ENCODE measurements around the gene TNFAIP2.

Gene TNFAIP2

GRCh38 chr14:103104654-103105452 lies 18.4 kb upstream of the TNFAIP2 start:
- DNase-seq (ENCODE audit: low read depth in 1 of 2, low spot score in 1 of 2), result peak; percentile 83 to 96
- in situ Hi-C loops (cut with HindIII; ENCODE audit: low pct_unique_long_range_greater_than_20kb, low sequenced_read_pairs), result no loop called here
- TF ChIP-seq JUND (IDR thresholded peaks at IDR 0.05; ENCODE audit: low read depth), result no peak

GRCh38 chr14:103105580-103106150 lies 17.6 kb upstream of the TNFAIP2 start:
- in situ Hi-C loops (cut with HindIII; ENCODE audit: low pct_unique_long_range_greater_than_20kb, low sequenced_read_pairs), result no loop called here

GRCh38 chr14:103107455-103107854 lies 15.8 kb upstream of the TNFAIP2 start:
- in situ Hi-C loops (cut with HindIII; ENCODE audit: low pct_unique_long_range_greater_than_20kb, low sequenced_read_pairs), result no loop called here
- no peak for TF ChIP-seq JUND (IDR thresholded peaks at IDR 0.05; ENCODE audit: low read depth)
- DNase-seq (ENCODE audit: low read depth in 1 of 2, low spot score in 1 of 2), result no peak

More at GRCh38 chr14:103105580-103106150, 17.6 kb upstream of the TNFAIP2 start:
- TF ChIP-seq JUND (IDR thresholded peaks at IDR 0.05; ENCODE audit: low read depth), result no peak
- peak; percentile 81 to 92 for DNase-seq (ENCODE audit: low read depth in 1 of 2, low spot score in 1 of 2)

DNA sequence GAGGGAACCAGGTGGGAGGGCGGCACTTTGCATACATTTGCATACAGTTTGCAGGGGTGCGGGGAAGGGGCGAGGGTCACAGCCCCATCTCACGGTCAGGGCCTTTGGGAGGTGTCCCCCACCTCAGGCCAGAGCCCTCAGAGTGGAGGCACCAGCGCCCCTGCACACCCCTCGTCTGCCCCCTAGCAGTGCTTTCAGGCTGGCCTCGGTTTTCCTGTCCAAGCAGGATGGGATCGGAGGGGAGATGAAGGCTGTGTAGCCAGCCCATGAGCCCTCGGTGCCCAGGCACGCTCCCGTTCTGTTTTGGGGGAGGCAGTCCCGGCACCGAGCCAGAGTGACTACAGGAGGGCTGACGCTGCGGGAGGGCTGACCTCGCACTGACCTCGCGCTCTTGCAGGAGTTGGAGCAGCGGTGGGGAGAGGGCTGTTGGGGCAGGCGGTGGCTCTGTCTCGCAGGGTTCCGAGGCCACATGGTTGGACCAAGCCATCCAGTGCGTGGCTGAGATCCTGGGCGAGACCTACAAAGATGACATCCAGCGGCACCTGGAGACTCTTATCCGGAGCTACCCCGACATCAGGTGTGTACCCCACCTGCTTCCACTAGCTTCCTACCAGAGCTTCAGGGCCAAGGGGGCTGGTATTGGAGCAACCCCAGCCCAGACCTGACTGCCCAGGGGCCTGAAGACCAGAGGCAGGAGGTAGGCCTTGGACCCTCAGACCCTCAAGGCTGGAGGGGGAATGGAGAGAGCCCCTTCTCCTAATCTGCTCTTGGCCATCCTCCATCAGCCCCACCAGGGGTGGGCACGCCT lies 15.1 kb upstream of the TNFAIP2 start:
- no peak for DNase-seq (ENCODE audit: low read depth in 1 of 2, low spot score in 1 of 2)
- in situ Hi-C loops (cut with HindIII; ENCODE audit: low pct_unique_long_range_greater_than_20kb, low sequenced_read_pairs), result no loop called here
- TF ChIP-seq JUND (IDR thresholded peaks at IDR 0.05; ENCODE audit: low read depth), result no peak

DNA sequence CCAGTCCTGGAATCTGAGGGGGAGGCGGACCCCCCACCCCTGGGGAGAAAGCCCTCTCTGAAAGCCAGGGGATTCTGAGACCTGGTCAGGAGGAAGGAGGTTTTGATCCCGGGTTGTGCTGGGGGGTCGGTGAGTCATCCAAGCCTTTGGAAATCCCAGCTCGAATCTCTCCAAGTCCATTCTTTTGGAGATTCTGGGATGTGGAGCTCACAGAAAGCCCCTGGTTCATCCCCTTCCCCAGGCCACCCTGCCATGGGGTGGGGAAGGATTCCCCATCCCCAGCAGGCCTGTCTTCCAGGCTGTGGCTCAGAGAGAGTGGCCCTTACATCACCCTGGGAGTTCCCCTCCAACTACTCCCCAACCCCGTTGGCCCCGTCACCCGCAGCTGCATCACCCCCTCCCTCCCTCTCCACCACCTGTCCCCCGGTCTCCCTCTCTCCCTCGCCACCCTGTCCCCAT lies 14.5 kb upstream of the TNFAIP2 start:
- no peak for TF ChIP-seq JUND (IDR thresholded peaks at IDR 0.05; ENCODE audit: low read depth)
- no peak for DNase-seq (ENCODE audit: low read depth in 1 of 2, low spot score in 1 of 2)
- in situ Hi-C loops (cut with HindIII; ENCODE audit: low pct_unique_long_range_greater_than_20kb, low sequenced_read_pairs), result no loop called here

DNA sequence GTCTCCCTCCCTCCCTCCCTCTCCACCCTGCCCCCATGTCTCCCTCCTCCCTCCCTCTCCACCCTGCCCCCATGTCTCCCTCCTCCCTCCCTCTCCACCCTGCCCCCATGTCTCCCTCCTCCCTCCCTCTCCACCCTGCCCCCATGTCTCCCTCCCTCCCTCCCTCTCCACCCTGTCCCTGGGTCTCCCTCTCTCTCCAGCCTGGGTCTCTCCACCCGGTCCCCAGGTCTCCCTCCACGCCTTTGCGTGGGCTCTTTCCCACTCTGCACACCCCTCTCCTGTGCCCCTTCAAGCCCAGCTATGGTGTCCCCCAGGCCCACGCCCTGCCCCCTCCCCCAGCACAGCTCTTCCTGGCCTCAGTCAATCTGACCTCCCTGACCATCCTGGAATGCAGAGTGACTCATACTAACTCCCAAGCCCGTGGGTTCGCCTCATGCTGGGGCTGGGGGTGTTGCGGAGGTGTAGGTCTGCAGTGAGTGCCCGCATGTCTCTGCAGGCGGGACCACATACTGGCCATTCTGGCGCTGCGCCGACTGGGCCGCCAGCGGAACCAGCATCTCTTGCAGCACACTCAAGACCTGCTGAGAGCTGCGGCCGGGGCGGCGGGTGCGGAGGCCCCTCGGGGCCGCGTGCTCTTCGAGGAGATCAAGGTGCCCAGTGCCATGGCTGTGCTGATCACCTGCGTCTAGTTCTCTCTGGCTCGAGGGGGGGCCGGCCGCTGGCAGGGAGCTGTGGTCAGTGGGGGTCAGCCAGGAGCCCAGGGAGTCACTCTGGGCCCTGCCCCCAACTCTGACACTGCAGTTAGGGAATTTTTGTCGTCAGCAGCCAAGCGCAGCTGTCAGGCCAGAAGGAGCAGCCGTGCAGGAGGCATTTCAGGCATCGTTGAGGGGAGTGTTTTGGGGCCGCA lies 13.5 kb upstream of the TNFAIP2 start:
- no peak for TF ChIP-seq JUND (IDR thresholded peaks at IDR 0.05; ENCODE audit: low read depth)
- in situ Hi-C loops (cut with HindIII; ENCODE audit: low pct_unique_long_range_greater_than_20kb, low sequenced_read_pairs), result no loop called here
- peak in 1 of 2 experiments; percentile 69 for DNase-seq (ENCODE audit: low read depth in 1 of 2, low spot score in 1 of 2)

DNA sequence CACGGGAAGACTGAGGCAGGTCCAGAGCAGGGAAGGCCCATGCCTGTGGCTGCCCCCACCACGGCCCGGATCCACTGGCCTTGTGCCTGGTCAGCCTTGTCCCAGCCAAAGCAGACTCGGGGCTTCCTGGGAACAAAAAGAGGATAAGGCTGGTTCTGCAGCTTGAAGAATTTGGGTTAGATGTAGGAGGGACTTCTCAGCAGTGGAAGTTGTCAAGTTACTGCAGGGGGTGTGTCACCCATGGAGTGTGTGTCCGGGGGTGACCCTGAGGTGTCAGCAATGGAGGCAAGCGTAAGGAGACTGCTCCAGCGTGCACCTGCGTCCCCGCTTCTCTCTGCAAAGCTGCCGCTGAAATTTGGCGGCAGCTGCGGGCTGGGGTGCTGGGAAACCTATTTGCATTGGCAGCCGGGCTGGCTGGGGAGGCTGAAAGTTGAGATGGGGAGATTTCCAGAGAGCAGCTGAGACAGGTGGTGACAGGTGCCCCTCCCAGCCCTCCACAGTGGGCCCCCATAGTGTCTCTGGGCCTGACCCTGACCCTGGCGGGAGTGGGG lies 12.5 kb upstream of the TNFAIP2 start:
- no peak for TF ChIP-seq JUND (IDR thresholded peaks at IDR 0.05; ENCODE audit: low read depth)
- peak in 1 of 2 experiments; percentile 95 for DNase-seq (ENCODE audit: low read depth in 1 of 2, low spot score in 1 of 2)
- in situ Hi-C loops (cut with HindIII; ENCODE audit: low pct_unique_long_range_greater_than_20kb, low sequenced_read_pairs), result no loop called here

DNA sequence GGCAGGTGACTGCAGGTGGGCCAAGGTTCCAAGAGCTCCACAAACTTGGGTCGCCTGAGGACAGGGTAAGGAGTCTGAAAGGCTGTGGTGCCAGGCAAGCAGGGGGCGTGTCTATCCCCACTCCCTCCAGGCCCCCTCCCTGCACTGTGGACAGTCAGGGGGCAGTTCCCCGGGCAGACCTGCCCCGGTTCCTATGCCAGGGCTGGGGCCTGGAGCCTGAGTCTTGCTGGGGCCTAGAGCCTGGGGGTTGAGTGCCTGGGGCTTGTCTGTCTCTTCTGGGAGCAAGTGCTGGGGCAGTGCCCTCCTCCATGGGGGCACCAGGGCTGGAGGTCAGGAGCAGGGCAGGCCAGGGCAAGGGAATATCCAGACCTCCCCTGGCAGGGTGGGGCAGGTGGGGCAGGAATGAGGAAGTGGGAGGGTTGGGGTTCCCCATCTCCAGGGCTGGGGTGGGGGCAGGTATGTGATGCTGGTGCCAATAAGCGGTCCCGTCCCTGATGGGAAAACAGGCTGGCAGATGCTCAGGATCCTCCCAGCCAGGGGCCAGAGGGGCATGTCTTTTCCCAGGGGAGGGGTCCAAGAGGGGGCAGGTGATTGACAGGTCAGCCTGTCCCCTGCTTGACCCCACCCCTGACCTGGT lies 11.9 kb upstream of the TNFAIP2 start:
- in situ Hi-C loops (cut with HindIII; ENCODE audit: low pct_unique_long_range_greater_than_20kb, low sequenced_read_pairs), result no loop called here
- DNase-seq (ENCODE audit: low read depth in 1 of 2, low spot score in 1 of 2), result peak in 1 of 2 experiments; percentile 65

GRCh38 chr14:103112400-103113243 lies 10.6 kb upstream of the TNFAIP2 start:
- in situ Hi-C loops (cut with HindIII; ENCODE audit: low pct_unique_long_range_greater_than_20kb, low sequenced_read_pairs), result no loop called here
- DNase-seq (ENCODE audit: low read depth in 1 of 2, low spot score in 1 of 2), result no peak
- no peak for TF ChIP-seq JUND (IDR thresholded peaks at IDR 0.05; ENCODE audit: low read depth)

More for the DNA sequence above, 11.9 kb upstream of the TNFAIP2 start:
- no peak for TF ChIP-seq JUND (IDR thresholded peaks at IDR 0.05; ENCODE audit: low read depth)

DNA sequence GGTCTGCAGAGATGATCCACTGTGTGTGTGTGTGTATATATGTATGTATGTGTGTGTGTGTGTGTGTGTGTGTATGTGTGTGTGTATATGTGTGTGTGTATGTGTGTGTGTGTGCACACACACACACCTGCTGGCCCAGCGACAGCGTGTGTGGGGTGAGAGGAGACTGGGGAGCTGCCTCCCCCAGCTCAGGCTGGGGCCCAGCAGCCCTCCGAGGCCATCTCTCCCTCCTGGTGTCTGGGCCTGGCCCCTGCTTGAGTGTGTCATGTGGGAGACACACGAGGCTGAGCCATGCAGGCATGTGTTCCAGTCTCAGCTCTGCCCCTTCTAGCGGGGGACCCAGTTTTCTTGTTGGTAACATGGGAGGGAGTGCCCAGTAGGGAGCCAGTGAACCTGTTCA lies 10.0 kb upstream of the TNFAIP2 start:
- TF ChIP-seq JUND (IDR thresholded peaks at IDR 0.05; ENCODE audit: low read depth), result no peak
- in situ Hi-C loops (cut with HindIII; ENCODE audit: low pct_unique_long_range_greater_than_20kb, low sequenced_read_pairs), result no loop called here
- no peak for DNase-seq (ENCODE audit: low read depth in 1 of 2, low spot score in 1 of 2)

All from T47D (cell line).